Measurements from ENCODE around the gene PEPD.
"Not testable (repeated sequence)": the region's sequence is repeated elsewhere in the genome, so short reads cannot be mapped to it uniquely, and the experiment has no call there.

PEPD gene

GRCh38 chr19:33498391-33499000 lies 23.1 kb downstream of the PEPD start:
- DNase-seq (ENCODE audit: low read depth in 3 of 3) = no peak

GRCh38 chr19:33497778-33498175 lies 23.8 kb downstream of the PEPD start:
- no peak for DNase-seq (ENCODE audit: low read depth in 3 of 3)

- DNase-seq (ENCODE audit: low read depth in 3 of 3) = no peak
These were observed 24.3 kb downstream of the PEPD start for GRCh38 chr19:33497131-33497777.

GRCh38 chr19:33496038-33496895 lies 25.3 kb downstream of the PEPD start:
- DNase-seq (ENCODE audit: low read depth in 3 of 3) = no peak

GRCh38 chr19:33493401-33494275 lies 28.0 kb downstream of the PEPD start:
- DNase-seq (ENCODE audit: low read depth in 3 of 3) = no peak

- no peak for DNase-seq (ENCODE audit: low read depth in 3 of 3)
These were observed 28.6 kb downstream of the PEPD start for GRCh38 chr19:33492951-33493350.

- DNase-seq (ENCODE audit: low read depth in 3 of 3) = no peak
These were observed 29.5 kb downstream of the PEPD start for GRCh38 chr19:33492090-33492489.

- not testable (repeated sequence) for DNase-seq (ENCODE audit: low read depth in 3 of 3)
These were observed 31.0 kb downstream of the PEPD start for GRCh38 chr19:33490596-33490995.

- no peak for DNase-seq (ENCODE audit: low read depth in 3 of 3)
These were observed 31.5 kb downstream of the PEPD start for GRCh38 chr19:33490041-33490451.

GRCh38 chr19:33488826-33489225 lies 32.8 kb downstream of the PEPD start:
- no peak for DNase-seq (ENCODE audit: low read depth in 3 of 3)

GRCh38 chr19:33487901-33488800 lies 33.4 kb downstream of the PEPD start:
- no peak for DNase-seq (ENCODE audit: low read depth in 3 of 3)

- no peak for DNase-seq (ENCODE audit: low read depth in 3 of 3)
These were observed 34.4 kb downstream of the PEPD start for GRCh38 chr19:33486936-33487811.

- DNase-seq (ENCODE audit: low read depth in 3 of 3) = no peak
These were observed 35.2 kb downstream of the PEPD start for GRCh38 chr19:33486407-33486806.

GRCh38 chr19:33484226-33484774 lies 37.3 kb downstream of the PEPD start:
- DNase-seq (ENCODE audit: low read depth in 3 of 3) = no peak

- no peak for DNase-seq (ENCODE audit: low read depth in 3 of 3)
These were observed 39.1 kb downstream of the PEPD start for GRCh38 chr19:33482476-33482875.

- no peak for DNase-seq (ENCODE audit: low read depth in 3 of 3)
These were observed 39.7 kb downstream of the PEPD start for GRCh38 chr19:33481863-33482262.

GRCh38 chr19:33479570-33479969 lies 42.0 kb downstream of the PEPD start:
- not testable (repeated sequence) for DNase-seq (ENCODE audit: low read depth in 3 of 3)

GRCh38 chr19:33477781-33478180 lies 43.8 kb downstream of the PEPD start:
- no peak for DNase-seq (ENCODE audit: low read depth in 3 of 3)

- DNase-seq (ENCODE audit: low read depth in 3 of 3) = no peak
These were observed 45.4 kb downstream of the PEPD start for GRCh38 chr19:33476151-33476707.
